Omental fat pad (tissue), 4 donors: ENCODE measurements around the gene ZNHIT6. TPM values are rescaled to one million over a fixed set of nuclear protein-coding genes. Genes with fewer than 3 reads are reported as not detected.

ENCODE experiments used
- ATAC-seq: fragments of 150-250 bp; one replicate; pipeline ENCODE4 v1.9.1; 2016; ENCODE audit warnings: mild to moderate bottlenecking, moderate library complexity; ENCODE audit not compliant: low FRiP score
- DNase-seq: peaks from one replicate; pipeline ENCODE4 v3.0.0-alpha.2; 2019; ENCODE audit warnings: low spot score
- CTCF ChIP-seq, 3 donors: fragments of 450-650 bp; IDR thresholded peaks; one replicate each; pipeline ENCODE4 v1.5.1; 2016 to 2017; ENCODE audit warnings: antibody characterized with exemption in 3 of 3, mild to moderate bottlenecking in 3 of 3, moderate library complexity in 2 of 3
- total RNA-seq, 4 donors: library from RNA; depleted of rRNA; stranded (reverse); fragments of >200 nt; gene quantifications; one replicate each; pipeline ENCODE4 v1.1.0, GENCODE V29; 2016

ZNHIT6 gene
- total RNA-seq, 4 donors from 2014 or later, result 9.6 to 20.5 (median 15.4) TPM

GRCh38 chr1:85638412-85638811, 69.8 kb downstream of the ZNHIT6 start:
- DNase-seq (no peak), ATAC-seq (no peak)
- TF ChIP-seq CTCF (IDR thresholded peaks at IDR 0.05), result no peak

GRCh38 chr1:85630493-85630892, 77.7 kb downstream of the ZNHIT6 start:
- DNase-seq (no peak), ATAC-seq (no peak)
- TF ChIP-seq CTCF (IDR thresholded peaks at IDR 0.05), result no peak

GRCh38 chr1:85629532-85629920, 78.7 kb downstream of the ZNHIT6 start:
- ATAC-seq, result no peak
- no peak for DNase-seq
- TF ChIP-seq CTCF (IDR thresholded peaks at IDR 0.05), result no peak

GRCh38 chr1:85628791-85629531, 79.3 kb downstream of the ZNHIT6 start:
- ATAC-seq (no peak), DNase-seq (no peak)

GRCh38 chr1:85626818-85627217, 81.4 kb downstream of the ZNHIT6 start:
- no peak for TF ChIP-seq CTCF (IDR thresholded peaks at IDR 0.05)
- no peak for DNase-seq
- ATAC-seq, result no peak

More at GRCh38 chr1:85628791-85629531, 79.3 kb downstream of the ZNHIT6 start:
- no peak for TF ChIP-seq CTCF (IDR thresholded peaks at IDR 0.05)

GRCh38 chr1:85624361-85624760, 83.9 kb downstream of the ZNHIT6 start:
- no peak for DNase-seq
- no peak for ATAC-seq
- no peak for TF ChIP-seq CTCF (IDR thresholded peaks at IDR 0.05)

GRCh38 chr1:85623061-85623471, 85.2 kb downstream of the ZNHIT6 start:
- TF ChIP-seq CTCF (IDR thresholded peaks at IDR 0.05), result no peak
- no peak for ATAC-seq

More at GRCh38 chr1:85623061-85623471, 85.2 kb downstream of the ZNHIT6 start:
- DNase-seq, result no peak
